NB4 (cell line): ENCODE results near the gene EPHA1.
"Not testable (repeated sequence)": the region's sequence is repeated elsewhere in the genome, so short reads cannot be mapped to it uniquely, and the experiment has no call there.

Source experiments
- DNase-seq: peaks from one replicate; pipeline ENCODE4 v3.0.0; 2010; ENCODE audit warnings: low read depth
- H3K4me3 ChIP-seq: one replicate; pipeline ENCODE4 v1.5.1; 2011; ENCODE audit warnings: mild to moderate bottlenecking, low read depth, low read length, moderate library complexity
- MYC ChIP-seq: IDR thresholded peaks from 2 replicates; pipeline ENCODE4 v1.6.1; 2011; ENCODE audit warnings: low read depth, low read length
- POLR2A ChIP-seq: IDR thresholded peaks from 2 replicates; pipeline ENCODE4 v1.6.1; 2011; ENCODE audit warnings: mild to moderate bottlenecking; ENCODE audit not compliant: insufficient read length; ENCODE audit errors: extremely low read depth
- TF ChIP-seq, protein P1 (sequence below): IDR thresholded peaks from 2 replicates; pipeline ENCODE4 v1.6.1; 2011; ENCODE audit warnings: low read depth, low read length
- TF ChIP-seq, protein P2 (sequence below): IDR thresholded peaks from one replicate; pipeline ENCODE4 v1.5.1; 2012; ENCODE audit warnings: low read depth, low read length

The EPHA1 gene

DNA sequence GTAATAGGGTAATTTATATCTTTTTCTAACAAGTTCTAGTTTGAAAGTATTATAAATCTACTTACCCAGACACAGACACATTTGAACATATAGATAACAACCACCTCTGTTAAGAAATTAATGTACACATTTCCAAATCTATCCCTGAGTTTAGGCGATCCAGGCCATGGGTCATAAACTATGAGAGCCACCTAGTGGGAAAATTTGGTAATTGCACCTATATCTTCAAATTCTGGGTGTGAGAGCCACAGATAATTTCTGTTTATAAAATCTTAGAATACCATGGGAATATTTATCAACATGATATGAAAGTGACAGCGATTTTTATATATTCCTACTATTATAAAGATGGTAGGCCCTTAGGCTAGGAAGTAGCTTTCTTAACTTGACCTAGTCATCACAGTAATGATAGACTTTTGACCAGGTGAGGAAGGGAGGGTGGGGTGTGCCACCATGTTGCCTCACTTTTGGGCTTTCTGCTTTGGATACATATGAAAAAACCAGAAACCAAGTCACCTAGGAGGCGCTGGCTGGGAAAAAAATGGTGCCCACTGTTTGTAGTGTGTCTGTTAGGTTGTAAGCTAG, 8.0 kb upstream of the EPHA1 start:
- no peak overlapping the region for H3K4me3 ChIP-seq
- TF ChIP-seq, protein P1, sequence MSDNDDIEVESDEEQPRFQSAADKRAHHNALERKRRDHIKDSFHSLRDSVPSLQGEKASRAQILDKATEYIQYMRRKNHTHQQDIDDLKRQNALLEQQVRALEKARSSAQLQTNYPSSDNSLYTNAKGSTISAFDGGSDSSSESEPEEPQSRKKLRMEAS, result no peak
- TF ChIP-seq MYC (no peak), POLR2A (no peak)
- TF ChIP-seq, protein P2, sequence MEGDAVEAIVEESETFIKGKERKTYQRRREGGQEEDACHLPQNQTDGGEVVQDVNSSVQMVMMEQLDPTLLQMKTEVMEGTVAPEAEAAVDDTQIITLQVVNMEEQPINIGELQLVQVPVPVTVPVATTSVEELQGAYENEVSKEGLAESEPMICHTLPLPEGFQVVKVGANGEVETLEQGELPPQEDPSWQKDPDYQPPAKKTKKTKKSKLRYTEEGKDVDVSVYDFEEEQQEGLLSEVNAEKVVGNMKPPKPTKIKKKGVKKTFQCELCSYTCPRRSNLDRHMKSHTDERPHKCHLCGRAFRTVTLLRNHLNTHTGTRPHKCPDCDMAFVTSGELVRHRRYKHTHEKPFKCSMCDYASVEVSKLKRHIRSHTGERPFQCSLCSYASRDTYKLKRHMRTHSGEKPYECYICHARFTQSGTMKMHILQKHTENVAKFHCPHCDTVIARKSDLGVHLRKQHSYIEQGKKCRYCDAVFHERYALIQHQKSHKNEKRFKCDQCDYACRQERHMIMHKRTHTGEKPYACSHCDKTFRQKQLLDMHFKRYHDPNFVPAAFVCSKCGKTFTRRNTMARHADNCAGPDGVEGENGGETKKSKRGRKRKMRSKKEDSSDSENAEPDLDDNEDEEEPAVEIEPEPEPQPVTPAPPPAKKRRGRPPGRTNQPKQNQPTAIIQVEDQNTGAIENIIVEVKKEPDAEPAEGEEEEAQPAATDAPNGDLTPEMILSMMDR, result peak; percentile 77
- peak; percentile 80 for DNase-seq

DNA sequence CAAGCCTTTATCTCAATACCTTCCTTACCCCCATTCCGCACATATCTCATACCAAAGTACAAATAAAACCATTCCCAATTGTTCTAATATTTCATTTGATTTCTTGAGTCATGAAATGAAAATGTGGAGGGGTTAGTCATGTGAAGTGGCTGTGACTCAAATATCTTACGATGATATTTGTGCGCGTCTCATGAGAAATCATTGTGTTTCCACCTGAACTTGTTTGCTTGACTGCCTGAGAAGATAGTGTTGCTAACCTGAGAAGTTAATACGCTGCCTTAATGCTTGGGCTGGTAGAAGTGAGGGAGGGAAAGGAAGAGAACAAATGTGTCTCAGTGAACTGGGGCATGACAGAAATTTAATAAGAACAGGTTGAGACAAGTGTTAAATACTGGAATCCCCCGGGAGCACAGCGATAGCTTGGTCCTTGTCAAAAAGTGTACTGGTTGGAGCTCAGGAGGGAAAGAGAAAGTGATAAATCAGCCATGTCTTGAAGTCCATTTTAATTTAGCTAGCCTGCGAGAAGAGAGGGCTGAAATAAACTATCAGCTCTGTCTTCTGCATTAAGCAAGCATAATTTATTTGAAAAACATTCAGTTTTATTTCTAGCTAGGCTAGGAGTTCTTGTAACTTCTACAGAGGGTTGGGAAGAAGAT, 7.2 kb upstream of the EPHA1 start:
- no peak for DNase-seq

DNA sequence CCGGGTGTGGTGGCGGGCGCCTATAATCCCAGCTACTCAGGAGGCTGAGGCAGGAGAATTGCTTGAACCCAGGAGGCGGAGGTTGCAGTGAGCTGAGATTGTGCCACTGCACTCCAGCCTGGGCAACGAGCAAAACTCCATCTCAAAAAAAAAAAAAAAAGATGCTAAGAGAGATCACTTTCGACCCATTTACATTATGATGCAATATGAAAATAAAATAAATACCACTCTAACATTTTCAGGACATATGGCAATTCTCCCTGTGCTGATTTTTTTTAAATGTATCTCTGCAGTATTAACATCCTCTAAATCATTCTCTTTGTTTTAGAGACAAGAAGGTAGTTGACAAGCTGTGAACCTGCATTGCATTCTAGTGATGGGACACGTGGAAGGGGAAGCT, 6.6 kb upstream of the EPHA1 start:
- H3K4me3 ChIP-seq, DNase-seq: not testable (repeated sequence)

More for the DNA sequence above, 7.2 kb upstream of the EPHA1 start:
- TF ChIP-seq, protein P1, result no peak
- no peak for TF ChIP-seq POLR2A
- TF ChIP-seq, protein P2, result no peak
- TF ChIP-seq MYC, result no peak
- no peak overlapping the region for H3K4me3 ChIP-seq

DNA sequence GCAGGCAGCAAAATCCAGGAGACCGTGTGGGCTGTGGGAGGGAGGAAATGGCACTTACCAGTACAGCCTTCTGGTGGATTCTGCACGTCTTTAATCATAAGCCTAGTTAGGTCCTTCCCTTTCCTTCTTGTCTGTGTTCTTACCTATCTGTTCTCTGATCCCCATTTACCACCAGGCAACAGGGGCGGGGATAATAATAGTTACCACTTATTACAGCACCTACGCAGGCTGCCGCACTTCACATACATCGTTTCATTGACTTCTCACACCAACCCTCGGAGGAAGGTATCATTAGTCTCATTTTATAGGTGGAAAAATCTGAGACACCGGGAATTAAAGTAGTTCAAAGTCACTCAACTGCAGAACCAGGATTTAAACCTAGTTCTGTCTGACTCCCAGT, 4.5 kb upstream of the EPHA1 start:
- H3K4me3 ChIP-seq, result no peak overlapping the region
- TF ChIP-seq, protein P2, result no peak
- no peak for TF ChIP-seq MYC
- no peak for DNase-seq

DNA sequence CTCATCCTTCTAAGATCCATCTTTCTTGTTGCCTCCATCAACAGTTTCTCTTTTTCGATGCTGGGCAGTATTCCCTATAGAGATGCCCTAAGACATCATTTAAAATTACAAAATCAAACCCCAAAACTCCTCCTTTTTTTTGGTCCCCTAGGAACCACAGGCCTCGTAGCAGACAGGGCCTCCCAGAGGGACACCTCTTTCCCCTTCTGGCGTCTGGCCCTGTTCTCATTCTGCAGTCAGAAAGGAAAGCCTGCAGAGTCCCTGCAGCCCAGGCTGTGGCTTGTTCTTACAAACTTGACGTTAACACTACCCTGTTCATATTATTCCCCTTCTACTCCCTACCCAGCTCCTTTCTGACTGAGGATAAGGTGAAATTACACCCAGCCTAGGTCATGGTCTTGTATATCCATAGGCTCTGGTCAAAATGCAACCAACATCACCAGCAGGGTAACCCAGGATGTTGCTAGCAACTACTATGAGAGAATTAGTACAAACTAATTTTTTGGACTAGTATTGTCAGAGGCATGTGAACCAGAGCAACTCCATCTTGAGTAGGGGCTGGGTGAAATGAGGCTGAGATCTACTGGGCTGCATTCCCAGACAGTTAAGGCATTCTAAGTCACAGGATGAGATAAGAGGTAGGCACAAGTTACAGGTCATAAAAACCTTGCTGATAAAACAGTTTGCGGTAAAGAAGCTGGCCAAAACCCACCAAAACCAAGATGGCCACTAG, 3.5 kb upstream of the EPHA1 start:
- H3K4me3 ChIP-seq, result no peak overlapping the region
- TF ChIP-seq POLR2A, result no peak
- no peak for TF ChIP-seq MYC
- TF ChIP-seq, protein P2, result no peak
- peak; percentile 93 for DNase-seq

DNA sequence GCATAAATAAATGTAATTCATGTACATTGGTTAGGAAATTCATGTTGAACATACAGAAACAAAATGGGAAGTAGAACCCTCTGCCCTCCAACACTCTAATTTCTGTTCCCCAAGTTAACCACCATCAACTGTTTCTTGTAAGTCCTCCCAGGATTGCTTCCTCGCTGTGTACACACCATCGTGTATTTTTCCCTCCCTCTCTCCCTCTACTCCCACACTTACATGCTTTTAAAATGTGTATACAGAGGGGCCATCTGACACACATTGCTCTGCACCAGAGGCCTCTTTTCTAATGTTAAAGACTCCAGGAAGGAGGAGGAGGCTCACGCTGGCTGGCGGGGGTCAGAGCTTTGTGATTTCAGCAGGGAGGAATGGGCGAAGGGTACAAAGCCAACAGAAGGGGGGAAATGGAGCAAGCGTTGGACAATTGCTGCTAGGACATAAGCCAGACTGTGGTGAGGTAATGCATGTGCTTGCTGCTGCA, 1.9 kb upstream of the EPHA1 start:
- H3K4me3 ChIP-seq, result peak overlapping the region; percentile 30
- DNase-seq, result peak; percentile 98
- TF ChIP-seq MYC, result no peak; the same call in 1 of the 2 replicates
- TF ChIP-seq, protein P2, result no peak
- TF ChIP-seq, protein P1, result peak; percentile 35; the same call in 1 of the 2 replicates
- no peak for TF ChIP-seq POLR2A
